NCI-H1092 treated with DMSO at 0.1 percent for 48 hours (cell line): Measurements from ENCODE around the gene CAPZA1.

ENCODE experiments used
- DNase-seq: peaks from one replicate; lab custom pipeline; 2025; lab: John Stamatoyannopoulos, UW

CAPZA1 gene

DNA sequence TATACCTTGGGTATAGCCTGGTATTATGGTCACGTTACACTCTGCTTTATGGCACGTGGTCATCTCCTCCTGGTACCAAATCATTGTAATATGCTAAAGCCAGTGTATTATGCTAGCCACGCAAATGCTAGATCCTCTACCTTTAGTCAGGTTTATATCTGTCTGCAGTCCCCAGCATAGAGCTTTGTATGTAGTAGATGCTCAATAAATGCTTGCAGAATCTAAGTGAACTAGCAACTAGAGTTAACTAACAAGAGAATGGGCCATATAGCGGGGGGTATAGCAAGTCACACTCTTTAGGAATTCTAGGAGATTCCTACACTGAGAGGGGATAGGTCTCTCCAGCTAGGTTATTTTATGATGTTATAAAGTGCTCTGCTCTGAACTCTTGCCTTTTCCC, 57.9 kb downstream of the CAPZA1 start:
- no peak for DNase-seq

DNA sequence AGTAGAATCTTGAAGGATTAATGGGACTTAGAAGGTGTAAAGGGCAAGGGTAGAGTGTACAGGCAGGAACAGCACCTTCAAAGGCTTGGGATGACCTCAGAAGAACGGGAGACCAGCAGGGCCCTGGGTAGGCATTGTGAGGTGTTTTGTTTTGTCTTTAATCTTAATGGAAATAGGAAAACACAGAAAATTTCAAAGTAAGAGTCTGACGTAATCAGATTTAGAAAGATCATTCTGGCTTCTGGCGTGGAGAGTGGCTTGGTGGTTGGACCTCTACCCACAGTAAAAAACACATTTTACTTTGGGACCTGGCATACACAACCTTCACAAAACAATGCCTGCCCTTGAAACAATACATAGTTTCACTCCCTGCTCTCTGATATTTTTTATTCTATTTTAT, 59.0 kb downstream of the CAPZA1 start:
- no peak for DNase-seq

DNA sequence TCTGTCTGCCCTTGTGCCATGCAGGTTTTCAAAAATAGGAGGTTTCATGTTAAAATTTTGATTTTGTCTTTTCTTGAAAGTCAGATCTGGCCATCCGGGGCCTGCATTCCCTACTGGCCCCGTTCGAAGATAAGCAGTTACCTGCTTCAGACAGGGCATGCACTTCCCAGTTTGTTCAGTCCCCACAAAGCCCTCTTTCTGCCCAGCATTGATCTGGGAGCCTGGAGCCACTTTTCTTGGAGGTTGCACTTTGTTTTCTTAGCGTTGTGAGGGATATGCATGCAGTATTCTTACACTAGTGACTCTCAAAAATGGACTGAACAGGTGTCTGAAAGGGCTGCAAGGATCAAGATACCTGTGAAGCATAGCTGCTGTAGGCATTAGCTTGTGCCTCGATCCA, 66.3 kb downstream of the CAPZA1 start:
- no peak for DNase-seq

DNA sequence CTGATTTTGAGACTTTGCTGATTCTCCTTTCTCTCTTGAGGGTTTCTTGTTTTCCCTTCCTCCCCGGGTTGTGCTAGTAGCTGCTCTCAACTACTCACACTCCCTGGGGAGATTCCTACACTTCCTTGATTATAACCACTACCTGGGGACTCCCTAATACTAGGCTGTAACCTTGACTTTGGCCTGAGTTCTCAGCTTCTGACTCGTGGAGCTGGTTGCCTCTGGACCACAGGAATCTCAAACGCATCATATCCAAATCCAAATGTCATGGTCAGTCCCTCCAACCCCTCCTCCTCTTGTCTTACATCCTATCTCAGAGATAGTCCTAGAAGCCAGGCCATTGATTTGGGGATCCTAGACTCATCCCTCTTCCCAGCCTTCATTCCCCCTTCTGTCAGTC, 66.8 kb downstream of the CAPZA1 start:
- no peak for DNase-seq

DNA sequence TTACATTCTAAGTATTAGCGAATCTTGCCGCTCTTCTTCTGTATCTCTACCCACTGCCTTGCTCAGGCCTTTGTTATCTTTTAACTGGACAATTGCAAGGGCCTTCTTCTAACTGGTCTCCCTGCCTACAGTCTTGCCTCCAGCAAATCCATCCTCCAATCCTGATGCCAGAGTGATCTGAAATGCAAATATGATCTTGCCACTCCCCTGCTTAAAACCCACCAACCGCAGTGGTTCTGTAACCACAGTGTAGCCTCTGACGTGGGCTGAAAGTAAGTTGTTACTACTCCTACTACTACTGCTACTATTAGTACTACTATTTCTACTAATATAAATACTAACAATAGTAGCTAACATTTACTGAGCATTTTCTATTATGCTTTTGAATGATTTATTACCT, 67.2 kb downstream of the CAPZA1 start:
- DNase-seq, result no peak

DNA sequence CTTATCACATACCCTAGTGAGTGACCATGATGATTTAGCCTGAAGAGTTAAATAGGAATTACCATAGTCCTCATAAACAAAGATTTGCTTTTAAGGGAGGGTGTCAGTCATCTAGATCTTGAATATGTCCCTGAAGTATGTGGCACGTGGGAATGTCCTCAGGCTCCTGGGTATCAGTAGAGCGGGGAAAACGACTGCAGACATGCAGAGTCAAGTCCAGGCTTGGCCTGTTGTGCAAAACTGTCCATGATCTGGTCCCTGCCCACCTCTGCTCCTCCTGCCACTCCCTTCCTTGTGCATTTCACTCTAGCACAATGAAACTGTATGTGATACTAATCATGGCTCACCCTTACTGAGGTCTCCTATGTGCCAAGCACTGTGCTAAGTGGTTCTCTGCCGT, 67.7 kb downstream of the CAPZA1 start:
- no peak for DNase-seq

DNA sequence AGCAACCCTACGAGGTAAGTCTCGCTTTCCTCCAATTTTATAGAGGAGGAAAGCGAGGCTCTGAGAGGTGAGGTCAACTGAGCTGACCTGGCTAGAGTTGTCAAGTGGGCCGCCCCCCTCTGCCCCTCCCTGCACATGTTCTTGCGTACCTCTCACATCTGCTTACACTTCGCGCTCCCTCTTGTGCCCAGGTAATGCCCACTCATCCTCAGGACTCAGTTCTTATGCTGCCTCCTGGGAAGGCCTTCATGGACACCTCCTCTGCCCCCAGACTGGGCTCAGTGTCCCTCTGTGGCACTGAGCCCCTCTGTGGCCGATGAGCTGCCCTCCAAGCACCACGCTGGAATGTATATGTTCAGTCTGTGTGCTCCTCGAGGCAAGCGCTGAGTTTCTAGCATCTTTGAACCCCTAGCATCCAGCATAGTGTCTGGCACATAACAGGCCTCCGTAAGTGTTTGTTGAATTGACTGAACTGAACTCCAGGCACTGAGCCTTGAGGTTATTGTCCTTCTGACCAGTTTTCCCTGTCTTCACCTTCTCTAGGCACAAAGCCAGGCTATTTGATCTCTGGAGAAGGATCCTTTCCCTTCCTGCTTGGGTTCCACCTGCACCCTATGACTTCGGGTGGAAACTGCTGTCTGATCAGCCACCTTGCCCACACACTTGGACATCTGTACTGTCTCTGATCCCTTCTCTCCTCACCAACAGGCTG, 68.3 kb downstream of the CAPZA1 start:
- no peak for DNase-seq

DNA sequence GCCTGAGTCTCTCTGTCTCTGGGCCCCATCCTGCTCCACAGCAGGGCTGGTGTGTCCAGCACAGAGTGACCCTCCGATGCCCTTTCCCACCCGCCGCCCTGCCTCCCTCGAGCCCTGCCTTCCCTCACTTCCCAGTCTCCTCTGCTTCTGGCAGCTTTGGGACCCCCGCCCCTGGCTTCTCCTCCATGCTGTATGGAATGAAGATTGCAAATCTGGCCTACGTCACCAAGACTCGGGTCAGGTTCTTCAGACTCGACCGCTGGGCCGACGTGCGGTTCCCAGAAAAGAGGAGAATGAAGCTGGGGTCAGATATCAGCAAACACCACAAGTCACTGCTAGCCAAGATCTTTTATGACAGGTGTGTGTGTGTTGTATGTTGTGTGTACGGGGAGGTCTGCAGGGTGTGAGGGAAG, 69.2 kb downstream of the CAPZA1 start:
- no peak for DNase-seq

DNA sequence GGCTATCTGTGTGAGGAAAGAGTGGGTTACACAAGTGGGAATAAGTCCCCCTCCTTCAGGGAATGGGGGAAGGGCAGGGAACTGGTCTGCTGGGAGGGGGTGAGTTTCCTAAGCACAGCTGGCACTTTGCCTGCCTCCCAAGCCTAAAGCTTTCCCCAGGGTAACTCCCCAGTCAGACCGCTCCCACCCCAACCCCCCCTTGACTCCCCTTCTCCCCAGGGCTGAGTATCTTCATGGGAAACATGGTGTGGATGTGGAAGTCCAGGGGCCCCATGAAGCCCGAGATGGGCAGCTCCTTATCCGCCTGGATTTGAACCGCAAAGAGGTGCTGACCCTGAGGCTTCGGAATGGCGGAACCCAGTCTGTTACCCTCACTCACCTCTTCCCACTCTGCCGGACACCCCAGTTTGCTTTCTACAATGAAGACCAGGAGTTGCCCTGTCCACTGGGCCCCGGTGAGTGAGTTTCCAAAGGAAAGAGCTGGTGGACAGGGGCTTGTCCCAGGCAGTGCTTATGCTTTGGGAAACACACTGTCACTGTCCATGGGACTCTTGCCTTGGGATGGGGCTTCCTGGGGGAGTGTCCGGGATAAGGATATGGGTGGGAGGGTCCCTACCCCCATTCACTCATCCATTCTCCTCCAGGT, 69.7 kb downstream of the CAPZA1 start:
- DNase-seq, result no peak

DNA sequence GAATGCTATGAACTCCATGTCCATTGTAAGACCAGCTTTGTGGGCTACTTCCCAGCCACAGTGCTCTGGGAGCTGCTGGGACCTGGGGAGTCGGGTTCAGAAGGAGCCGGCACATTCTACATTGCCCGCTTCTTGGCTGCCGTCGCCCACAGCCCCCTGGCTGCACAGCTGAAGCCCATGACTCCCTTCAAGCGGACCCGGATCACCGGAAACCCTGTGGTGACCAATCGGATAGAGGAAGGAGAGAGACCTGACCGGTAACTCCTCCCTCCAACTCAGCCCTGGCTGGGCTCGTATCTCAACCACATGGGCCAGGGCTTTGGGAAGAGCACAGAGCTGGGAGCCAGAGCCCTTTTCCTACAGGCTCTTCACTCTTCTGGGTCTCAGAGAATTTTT, 70.2 kb downstream of the CAPZA1 start:
- no peak for DNase-seq

DNA sequence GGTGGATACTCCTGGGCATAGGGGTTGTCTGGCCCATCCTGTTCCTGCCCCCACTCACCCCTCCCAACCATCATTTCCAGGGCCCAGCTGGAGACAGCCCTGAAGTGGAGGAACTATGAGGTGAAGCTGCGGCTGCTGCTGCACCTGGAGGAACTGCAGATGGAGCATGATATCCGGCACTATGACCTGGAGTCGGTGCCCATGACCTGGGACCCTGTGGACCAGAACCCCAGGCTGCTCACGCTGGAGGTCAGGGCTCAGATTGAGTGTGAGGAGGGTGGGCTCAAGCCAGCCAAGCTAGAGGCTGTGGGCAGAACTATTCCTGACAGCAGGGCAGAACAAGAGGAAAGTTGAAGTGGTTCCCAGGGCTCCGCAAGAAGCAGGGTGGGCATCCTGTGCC, 73.0 kb downstream of the CAPZA1 start:
- no peak for DNase-seq

DNA sequence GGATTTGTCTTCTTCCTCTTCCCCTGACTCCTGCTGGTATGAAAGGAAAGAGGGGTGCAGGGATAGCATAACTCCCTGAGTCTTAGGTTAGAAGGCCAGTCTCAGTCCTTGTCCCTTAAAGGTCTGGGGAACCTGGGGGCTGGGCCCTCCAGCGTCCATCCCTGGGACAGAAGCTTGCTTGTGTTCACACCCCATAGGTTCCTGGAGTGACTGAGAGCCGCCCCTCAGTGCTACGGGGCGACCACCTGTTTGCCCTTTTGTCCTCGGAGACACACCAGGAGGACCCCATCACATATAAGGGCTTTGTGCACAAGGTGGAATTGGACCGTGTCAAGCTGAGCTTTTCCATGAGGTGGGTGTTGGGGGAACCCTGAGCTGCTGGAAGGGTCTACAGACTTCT, 74.2 kb downstream of the CAPZA1 start:
- DNase-seq, result no peak

DNA sequence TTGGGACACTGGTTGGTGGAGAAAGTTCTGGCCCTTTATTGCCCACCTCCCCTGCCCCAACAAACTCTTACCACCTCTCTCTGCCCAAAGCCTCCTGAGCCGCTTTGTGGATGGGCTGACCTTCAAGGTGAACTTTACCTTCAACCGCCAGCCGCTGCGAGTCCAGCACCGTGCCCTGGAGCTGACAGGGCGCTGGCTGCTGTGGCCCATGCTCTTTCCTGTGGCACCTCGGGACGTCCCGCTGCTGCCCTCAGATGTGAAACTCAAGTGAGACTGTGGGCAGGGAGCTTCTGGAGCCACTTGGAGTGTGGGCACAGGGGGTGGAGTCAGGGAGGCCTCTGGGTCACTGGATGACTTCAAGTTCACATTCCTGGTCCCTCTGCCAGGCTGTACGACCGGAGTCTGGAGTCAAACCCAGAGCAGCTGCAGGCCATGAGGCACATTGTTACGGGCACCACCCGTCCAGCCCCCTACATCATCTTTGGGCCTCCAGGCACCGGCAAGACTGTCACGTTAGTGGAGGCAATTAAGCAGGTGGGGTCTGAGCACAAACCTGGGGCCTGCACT, 74.8 kb downstream of the CAPZA1 start:
- DNase-seq, result no peak

DNA sequence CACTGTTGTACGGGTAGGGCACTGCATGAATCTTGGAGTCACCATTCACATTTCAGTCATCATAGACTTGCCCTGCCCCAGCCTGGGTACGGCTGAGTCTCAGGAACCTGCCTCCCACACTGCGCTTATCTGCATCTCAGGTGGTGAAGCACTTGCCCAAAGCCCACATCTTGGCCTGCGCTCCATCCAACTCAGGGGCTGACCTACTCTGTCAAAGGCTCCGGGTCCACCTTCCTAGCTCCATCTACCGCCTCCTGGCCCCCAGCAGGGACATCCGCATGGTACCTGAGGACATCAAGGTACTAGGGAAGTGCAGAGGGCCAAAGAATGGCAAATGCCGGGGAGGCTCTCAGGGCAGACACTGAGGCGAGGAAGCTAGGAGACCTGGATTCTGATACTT, 75.6 kb downstream of the CAPZA1 start:
- no peak for DNase-seq

DNA sequence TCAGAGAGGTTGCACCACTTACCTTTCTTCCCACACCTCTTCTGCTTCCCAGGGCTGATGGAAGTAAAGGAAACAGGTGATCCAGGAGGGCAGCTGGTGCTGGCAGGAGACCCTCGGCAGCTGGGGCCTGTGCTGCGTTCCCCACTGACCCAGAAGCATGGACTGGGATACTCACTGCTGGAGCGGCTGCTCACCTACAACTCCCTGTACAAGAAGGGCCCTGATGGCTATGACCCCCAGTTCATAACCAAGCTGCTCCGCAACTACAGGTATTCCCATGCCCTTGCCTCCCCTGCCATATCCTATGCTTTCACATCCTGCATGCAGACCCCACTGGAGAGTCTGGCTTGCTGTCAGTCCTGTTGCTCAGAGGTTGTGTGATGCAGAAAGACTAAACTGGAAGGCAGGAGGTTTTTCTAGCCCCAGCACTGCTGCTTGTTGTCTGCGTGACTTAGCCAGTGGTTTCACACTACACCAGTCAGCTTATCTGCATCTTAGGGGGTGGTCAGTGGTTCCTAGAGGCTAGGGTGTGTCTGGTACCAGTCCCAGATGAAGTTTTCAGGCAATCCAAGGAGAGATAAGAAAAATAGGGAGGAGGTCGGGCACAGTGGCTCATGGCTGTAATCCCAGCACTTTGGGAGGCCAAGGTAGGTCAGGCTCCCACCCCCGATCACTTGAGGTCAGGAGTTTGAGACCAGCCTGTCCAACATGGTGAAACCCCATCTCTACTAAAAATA, 77.1 kb downstream of the CAPZA1 start:
- DNase-seq, result no peak

DNA sequence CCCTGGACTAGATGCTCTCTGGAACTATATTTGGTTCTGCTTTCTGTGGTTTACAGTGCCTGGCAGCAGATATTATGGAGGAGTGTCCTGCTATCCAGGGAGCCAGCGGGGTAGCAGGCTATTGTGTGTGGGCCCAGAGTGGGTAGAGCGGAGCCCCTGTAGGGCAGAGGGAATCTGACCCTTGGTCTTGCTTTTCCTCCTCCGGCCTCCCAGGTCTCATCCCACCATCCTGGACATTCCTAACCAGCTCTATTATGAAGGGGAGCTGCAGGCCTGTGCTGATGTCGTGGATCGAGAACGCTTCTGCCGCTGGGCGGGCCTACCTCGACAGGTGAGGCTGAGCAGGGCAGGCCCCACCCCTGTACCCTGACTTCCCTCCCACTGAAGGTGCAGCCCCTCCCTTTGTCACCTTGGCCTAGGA, 78.2 kb downstream of the CAPZA1 start:
- DNase-seq, result no peak

DNA sequence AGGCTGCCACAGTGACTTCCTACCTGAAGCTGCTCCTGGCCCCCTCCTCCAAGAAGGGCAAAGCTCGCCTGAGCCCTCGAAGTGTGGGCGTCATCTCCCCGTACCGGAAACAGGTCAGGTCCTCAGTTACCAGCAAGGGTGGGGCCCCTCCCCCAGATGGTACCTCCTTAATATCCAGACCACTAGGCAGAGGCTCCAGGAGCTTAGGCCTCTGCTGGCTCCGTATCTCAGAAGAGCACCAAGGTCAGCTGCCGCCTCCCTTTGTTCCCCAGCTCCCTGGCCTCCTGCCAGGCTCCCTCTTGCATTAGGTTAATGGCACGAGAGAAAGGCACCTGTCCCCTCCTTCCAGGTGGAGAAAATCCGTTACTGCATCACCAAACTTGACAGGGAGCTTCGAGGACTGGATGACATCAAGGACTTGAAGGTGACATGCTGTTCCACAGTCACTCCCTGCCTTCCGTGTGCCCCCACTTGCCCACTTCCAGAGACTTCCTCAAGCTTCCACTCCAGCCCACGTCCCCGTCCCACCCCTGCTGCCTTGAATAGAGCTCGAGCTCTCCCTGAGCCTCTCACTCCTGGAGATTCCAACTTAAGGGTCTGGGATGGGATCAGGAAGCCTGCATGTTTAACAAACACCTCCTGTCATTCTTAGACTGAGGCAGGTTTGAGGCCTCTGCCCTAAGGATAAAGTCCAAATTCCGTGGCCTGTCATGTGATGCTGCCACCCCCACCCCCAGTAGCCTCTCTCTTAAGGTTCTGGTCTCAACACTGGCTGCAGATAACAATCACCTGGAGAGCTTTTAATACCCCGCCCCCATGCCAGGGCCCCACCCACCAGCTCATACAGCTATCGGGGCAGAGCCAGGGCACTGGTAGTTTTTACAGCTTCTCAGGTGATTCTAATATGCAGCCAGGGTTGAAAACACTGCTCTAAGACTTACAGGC, 79.0 kb downstream of the CAPZA1 start:
- peak; percentile 8 for DNase-seq

DNA sequence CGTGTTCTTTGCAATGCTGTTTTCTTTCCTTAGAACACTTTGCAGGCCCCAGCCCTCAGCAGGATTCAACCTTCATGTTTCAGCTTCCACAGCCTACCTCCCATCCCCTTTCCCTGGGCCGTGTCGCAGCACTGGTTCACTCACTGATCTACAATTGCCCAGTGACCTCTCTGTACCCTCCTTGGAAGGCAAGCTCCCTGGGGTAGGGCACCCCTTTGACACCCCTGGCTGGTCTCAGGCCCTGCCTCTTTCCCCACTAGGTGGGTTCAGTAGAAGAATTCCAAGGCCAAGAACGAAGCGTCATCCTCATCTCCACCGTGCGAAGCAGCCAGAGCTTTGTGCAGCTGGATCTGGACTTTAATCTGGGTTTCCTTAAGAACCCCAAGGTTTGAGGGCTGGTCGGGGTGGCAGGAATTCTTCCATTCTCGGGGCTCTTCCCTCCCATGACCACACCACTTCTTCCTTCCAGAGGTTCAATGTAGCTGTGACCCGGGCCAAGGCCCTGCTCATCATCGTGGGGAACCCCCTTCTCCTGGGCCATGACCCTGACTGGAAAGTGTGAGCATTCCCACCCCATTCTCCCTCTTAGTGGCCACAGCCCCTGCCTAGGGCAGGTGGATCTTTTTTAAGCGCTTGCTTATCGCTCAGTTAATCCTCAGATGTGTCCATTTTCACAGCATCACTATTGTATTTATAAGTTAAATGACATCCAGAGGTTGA, 80.0 kb downstream of the CAPZA1 start:
- no peak for DNase-seq

DNA sequence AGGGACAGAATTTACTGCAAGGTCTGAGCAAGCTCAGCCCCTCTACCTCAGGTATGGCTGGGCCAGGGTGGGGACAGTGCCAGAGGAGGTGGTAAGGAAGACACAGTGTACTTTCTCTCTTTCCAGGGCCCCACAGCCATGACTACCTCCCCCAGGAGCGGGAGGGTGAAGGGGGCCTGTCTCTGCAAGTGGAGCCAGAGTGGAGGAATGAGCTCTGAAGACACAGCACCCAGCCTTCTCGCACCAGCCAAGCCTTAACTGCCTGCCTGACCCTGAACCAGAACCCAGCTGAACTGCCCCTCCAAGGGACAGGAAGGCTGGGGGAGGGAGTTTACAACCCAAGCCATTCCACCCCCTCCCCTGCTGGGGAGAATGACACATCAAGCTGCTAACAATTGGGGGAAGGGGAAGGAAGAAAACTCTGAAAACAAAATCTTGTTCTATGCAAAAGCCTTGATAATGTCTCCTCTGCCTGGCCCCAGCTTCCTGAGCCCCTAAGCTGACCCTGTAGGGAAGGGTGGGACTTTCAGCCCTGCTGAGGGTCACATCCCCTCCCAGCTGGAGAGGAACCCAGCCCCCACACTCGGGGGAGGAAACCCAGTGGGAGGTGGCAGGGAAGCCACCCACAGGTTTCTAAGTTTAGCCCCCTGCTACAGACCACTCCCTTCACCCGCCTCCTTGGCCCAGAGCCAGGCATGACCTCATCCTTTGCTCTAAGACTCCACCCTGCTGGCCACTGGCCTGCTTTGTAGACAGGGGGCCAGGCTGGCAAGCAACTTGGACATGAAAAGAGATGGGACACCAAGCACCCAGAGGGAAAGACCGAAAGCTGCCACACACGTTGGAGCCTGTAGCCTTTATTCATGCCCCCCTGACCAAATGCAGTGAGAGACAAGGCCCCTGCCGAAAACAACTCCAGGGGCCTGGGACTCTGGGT, 80.9 kb downstream of the CAPZA1 start:
- DNase-seq, result peak; percentile 22
